Motor neuron (in vitro differentiated cells): ENCODE results near the gene TMEM169. TPM values are rescaled to one million over a fixed set of nuclear protein-coding genes. Genes with fewer than 3 reads are reported as not detected.

Experiments
- ATAC-seq, 8 experiments: fragments of 200-7000 bp; cut with Tn5 transposase; replicated peaks in 6 of 8; 2 replicates each; pipeline ENCODE4 v1.8.0; 2021; ENCODE audit warnings: mild to moderate bottlenecking in 8 of 8, moderate library complexity in 8 of 8
- H3K27ac ChIP-seq, 2 donors: fragments of 250-450 bp; sonication (Bioruptor Pico); 2 replicates each; pipeline ENCODE4 v1.9.0; 2021; ENCODE audit warnings: antibody characterized with exemption in 2 of 2, mild to moderate bottlenecking in 2 of 2, moderate library complexity in 1 of 2
- H3K4me1 ChIP-seq, 2 donors: fragments of 250-450 bp; sonication (Bioruptor Pico); replicated peaks in 1 of 2; 2 replicates each; pipeline ENCODE4 v1.6.1; 2021; ENCODE audit warnings: antibody characterized with exemption in 2 of 2, mild to moderate bottlenecking in 2 of 2, moderate library complexity in 1 of 2
- H3K4me3 ChIP-seq, 5 donors: fragments of 250-450 bp; sonication (Bioruptor Pico); 2 replicates each; pipeline ENCODE4 v1.9.0; 2021; ENCODE audit warnings: antibody characterized with exemption in 5 of 5, mild to moderate bottlenecking in 5 of 5, moderate library complexity in 4 of 5
- WGBS, 10 experiments: fragments of 450-650 bp; shearing (Covaris generic); methylation state at CpG; one replicate each; pipeline ENCODE4 v1.0.0; 2022; 5-methylcytosine and 5-hydroxymethylcytosine counted together
- in situ Hi-C, 9 experiments: fragments of 400-800 bp; cut with MboI; loops; one replicate each; pipeline ENCODE4 v1.15.0; 2021; ENCODE audit warnings: low sequenced_read_pairs in 9 of 9, low pct_unique_long_range_greater_than_20kb in 2 of 9; ENCODE audit not compliant: unreplicated experiment in 9 of 9
- total RNA-seq, 8 experiments: library from RNA; unstranded; fragments of 300-600 nt; gene quantifications; 2 replicates each; pipeline versions ENCODE4 v1.2.3 to v1.2.4, GENCODE V29; 2022

TMEM169 gene, protein sequence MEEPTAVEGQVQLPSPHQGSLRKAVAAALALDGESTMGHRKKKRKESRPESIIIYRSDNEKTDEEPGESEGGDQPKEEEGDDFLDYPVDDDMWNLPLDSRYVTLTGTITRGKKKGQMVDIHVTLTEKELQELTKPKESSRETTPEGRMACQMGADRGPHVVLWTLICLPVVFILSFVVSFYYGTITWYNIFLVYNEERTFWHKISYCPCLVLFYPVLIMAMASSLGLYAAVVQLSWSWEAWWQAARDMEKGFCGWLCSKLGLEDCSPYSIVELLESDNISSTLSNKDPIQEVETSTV
- 10 to 100 TPM in 5 of 8 experiments, under 1 TPM in 2, not detected in 1; 0.28 to 67.8 (median 25.6) TPM for total RNA-seq

DNA sequence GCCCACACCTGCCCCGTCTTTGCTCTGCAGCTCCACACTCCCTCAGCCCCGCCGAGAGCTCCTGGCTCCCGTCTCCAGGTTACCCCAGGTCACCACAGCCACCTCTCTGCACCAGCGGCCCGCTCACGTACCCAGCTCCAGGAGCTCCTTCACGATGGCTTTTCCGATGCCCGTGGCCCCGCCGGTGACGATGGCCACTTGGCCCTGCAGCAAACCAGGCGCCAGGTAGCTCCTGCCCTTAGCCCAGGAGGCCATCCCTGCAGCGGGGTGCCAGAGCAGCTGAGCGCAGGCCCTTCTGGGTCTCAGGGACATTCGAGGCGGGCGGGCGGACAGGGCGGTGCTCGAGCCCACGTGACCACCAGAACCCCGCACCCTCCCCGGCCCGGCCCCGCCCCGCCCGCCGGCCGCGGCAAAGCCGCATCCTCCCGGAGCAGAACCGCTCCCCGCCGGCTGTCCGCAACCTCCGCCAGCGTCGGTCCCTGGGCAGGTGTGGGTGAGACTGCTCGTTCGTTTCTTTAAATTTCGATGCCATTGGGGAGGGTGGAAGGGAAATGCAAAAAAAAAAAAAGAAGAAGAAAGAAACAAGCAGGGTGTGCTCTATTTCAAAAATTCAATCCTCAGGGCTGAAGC lies at the start of gene TMEM169, which contains the start of gene PECR:
TSS of gene TMEM169 (plus strand) at position 433 of the 630 bp plus-strand sequence. CDS start 14,045 bp downstream, outside the sequence.
TSS of gene PECR (minus strand) at position 323 of the 630 bp plus-strand sequence. CDS start at position 255, 68 bp downstream.
- peak within 1 kb of the TSS; percentile 57 to 83 (median 65) for H3K4me3 ChIP-seq
- peak within 1 kb of the TSS; percentile 88 to 91 for H3K27ac ChIP-seq
- peak; percentile 87 to 98 (median 91) for ATAC-seq
- WGBS, 10 experiments = 0 to 7% (median 0%) methylated on average over 1 to 10 of the region's 44 CpGs; no CpG with 5 or more reads in 3 of the 10 experiments
- peaks cover 18 to 19% of the 10 kb centered on the region in 2 donors for H3K4me1 ChIP-seq
- in situ Hi-C loops = no loop called here

DNA sequence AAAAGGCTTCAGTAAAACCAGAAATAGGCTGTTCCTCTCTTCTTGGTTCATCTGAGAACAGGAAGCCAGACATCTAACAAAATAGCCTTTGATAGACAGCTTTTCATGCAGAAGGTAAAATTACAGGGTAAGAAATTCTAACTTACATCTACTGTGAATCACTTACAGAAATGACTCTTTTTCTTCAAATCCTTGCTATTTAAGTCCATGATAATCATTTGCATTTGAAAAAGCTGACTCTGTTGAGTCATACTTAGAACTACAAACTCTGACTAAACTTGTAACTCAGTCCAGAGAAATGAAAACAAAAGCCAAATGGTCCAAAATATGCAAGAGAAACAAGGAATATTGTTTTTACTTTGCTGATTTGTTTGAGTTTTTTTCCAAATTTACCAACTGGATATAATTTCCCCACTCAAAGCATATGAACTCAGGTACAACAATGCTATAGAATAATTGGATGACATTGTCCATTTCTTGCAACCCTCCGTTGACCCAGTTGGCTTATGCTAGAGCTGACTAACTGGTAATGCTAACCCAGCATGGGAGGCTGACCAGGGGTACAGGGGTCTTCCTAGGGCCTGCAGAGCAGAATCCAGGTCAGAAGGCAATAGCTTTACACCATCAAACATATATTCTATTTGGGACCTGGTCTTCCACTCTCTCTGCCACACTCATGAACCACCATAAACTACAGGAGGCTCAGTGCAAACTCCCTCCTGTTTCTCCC lies 49.6 kb upstream of the TMEM169 start:
- peak in 3 of 8 experiments; percentile 25 to 88 (median 86) for ATAC-seq
- Histone ChIP-seq H3K4me3 (no peak overlapping the region), H3K27ac (no peak overlapping the region), H3K4me1 (peaks cover 4 to 9% of the 10 kb centered on the region in 2 donors)
- 80 to 100% (median 92%) methylated on average over 1 of the region's 1 CpG; no CpG with 5 or more reads in 5 of the 10 experiments for WGBS, 10 experiments
- in situ Hi-C loops = no loop called here

DNA sequence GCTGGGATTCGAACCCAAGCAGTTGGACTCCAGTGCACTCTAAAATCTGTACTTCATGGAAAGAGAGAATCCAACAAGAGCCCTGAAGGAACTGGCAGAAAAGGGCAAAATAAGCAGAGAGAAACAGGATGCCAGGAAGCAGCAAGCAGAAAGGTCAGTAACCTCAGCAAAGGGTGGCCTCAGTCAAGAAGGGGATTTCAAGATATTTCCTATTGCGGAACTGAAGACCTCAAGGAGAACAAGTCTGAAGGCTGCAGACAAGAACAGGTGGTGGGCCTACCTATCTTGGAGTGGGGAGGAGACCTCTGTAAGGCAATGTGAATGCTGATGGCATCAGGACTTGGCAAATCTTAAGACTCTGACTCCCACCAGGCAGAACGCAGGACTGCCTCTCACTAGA lies 48.3 kb upstream of the TMEM169 start:
- WGBS, 10 experiments = 82 to 100% (median 91%) methylated on average over 1 to 3 of the region's 3 CpGs; no CpG with 5 or more reads in 2 of the 10 experiments
- H3K4me3 ChIP-seq = no peak overlapping the region
- H3K27ac ChIP-seq = no peak overlapping the region
- in situ Hi-C loops = no loop called here
- peaks cover 4 to 9% of the 10 kb centered on the region in 2 donors for H3K4me1 ChIP-seq
- ATAC-seq = no peak

DNA sequence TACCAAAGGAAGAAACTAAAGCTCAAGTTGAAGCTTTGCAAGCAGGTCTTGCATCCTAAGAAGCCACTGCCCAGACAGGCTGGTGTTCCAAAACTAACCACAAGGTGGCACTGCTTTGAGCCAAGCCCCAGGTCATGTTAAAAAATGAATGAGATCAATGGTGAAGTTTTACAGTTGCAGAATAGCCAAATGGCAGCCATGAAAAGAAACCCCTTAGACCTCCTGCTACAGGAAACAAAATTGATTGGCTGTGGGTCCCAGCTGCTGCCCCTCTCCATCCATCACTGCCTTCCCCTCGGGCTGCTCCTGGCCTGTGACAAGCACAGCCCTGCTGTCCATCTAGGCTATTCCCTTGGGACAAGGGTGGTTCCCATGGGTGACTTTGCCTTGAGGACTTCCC lies 47.7 kb upstream of the TMEM169 start:
- Histone ChIP-seq H3K4me3 (no peak overlapping the region), H3K27ac (no peak overlapping the region), H3K4me1 (peaks cover 4 to 9% of the 10 kb centered on the region in 2 donors)
- WGBS, 10 experiments = 14 to 50% methylated on average over 1 of the region's 1 CpG; no CpG with 5 or more reads in 8 of the 10 experiments
- in situ Hi-C loops = no loop called here
- peak; percentile 27 to 81 (median 54) for ATAC-seq

DNA sequence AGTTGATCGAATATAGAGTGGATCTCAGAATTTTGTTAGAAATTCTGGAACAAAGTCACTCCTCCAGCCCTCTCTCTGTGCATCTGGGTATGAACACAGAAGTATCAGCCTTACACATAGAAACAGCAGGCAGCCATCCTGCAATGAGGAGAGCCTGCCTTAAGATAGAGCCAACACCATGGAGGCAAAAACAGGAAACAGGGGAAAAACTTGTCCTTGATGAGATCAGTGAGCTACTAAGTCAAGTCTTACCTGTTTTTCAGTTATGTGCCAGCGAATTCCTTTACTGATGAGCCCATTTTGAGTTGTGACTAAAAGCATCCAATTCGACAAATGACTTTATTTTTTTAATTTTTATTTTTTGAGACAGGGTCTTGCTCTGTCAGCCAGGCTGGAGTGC lies 41.8 kb upstream of the TMEM169 start:
- no peaks in the 10 kb centered on the region for H3K4me1 ChIP-seq
- H3K4me3 ChIP-seq = no peak overlapping the region
- in situ Hi-C loops = no loop called here
- no peak for ATAC-seq
- no peak overlapping the region for H3K27ac ChIP-seq
- 45 to 100% (median 86%) methylated on average over 1 to 3 of the region's 3 CpGs; no CpG with 5 or more reads in 2 of the 10 experiments for WGBS, 10 experiments

DNA sequence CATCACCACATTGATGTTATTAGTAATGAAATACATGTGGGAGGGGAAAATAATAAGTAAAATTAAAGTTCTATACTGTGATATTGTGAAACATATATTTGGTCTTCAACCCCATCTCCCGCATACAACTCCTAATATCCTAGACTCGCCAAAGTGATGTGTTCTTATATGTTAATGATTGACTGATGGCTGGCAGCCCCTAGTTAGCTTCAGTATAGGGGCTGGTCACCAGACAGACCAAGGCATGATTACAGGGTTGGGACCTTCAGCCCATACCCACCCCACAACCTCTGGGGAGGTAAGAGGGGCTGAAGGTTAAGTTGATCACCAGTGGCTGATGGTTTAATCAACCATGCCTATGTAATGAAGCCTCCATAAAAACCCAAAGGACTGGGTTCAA lies 40.3 kb upstream of the TMEM169 start:
- no peak overlapping the region for H3K27ac ChIP-seq
- ATAC-seq = no peak
- in situ Hi-C loops = no loop called here
- H3K4me1 ChIP-seq = no peaks in the 10 kb centered on the region
- 75 to 100% (median 87%) methylated on average over 1 to 2 of the region's 2 CpGs; no CpG with 5 or more reads in 4 of the 10 experiments for WGBS, 10 experiments
- H3K4me3 ChIP-seq = no peak overlapping the region

DNA sequence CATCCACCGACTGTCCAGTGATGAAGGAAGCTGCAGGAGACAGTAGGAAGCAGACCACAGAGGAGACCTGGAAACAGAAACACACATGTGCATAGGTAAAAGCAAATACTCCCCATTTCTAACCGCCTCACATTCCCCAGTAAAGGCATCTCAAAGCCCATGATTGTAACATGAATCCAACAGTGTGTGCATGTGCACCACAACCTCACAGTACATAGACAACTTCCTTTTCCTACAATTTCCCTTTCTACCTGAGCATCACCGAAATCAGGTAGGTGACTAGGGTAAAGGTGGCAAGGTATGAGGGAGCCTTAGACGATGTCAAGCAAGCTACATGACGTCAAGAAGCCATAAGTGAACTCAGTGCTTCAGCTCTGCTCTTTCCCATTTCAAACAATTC lies 37.8 kb upstream of the TMEM169 start:
- H3K4me1 ChIP-seq = no peaks in the 10 kb centered on the region
- 70 to 100% (median 88%) methylated on average over 1 to 4 of the region's 5 CpGs; no CpG with 5 or more reads in 3 of the 10 experiments for WGBS, 10 experiments
- no peak overlapping the region for H3K27ac ChIP-seq
- H3K4me3 ChIP-seq = no peak overlapping the region
- in situ Hi-C loops = no loop called here
- no peak for ATAC-seq

DNA sequence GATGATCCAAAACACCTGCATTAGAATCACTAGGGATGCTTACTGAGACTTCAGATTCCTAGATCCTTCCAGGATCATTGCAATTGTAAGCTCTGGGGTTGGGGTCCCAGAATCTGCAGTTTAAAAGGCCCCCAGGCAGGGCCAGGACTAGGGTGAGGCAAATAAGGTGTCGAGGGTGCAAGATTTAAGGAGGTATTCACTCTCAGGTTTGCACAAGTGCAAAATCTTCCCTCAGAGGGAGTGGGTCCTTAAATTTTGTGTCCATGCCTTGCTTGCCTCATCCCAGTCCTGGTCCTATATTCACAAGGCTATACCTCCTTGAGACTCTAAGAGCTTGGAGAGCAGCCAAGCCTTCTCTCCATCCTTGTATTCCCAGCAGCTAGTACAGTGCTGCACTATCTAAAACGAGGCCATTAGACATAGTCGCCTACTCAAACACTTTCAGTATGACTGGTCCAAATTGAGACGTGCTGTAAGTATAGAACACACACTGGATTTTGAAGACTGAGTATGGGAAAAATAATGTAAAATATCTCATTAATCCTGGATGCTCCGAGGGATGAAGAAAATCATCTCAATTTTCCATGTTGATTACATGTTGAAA lies 36.7 kb upstream of the TMEM169 start:
- no peak for ATAC-seq
- no peak overlapping the region for H3K4me3 ChIP-seq
- 75 to 100% (median 88%) methylated on average over 1 to 4 of the region's 5 CpGs; no CpG with 5 or more reads in 2 of the 10 experiments for WGBS, 10 experiments
- in situ Hi-C loops = no loop called here
- no peaks in the 10 kb centered on the region for H3K4me1 ChIP-seq
- no peak overlapping the region for H3K27ac ChIP-seq

DNA sequence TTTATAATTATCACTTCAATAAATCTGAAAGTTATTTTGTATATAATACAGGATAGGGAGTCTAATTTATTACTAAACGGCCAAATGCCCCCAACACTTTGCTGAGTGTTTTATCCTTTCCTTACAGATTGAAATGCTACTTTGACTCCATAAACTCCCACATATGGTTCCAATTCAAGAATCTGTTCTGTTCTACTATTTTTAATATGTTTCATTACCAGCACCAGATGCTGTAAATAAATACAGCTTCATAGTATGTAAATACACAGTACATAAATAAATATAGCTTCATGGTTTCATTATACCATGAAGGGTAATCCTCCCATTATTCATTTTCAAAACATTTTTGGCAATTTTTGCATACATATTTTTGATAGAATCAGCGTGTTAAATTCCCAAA lies 34.3 kb upstream of the TMEM169 start:
- in situ Hi-C loops = no loop called here
- no peak overlapping the region for H3K27ac ChIP-seq
- ATAC-seq = peak in 1 of 8 experiments; percentile 72
- 7 to 100% (median 84%) methylated on average over 1 to 2 of the region's 2 CpGs for WGBS, 10 experiments
- H3K4me3 ChIP-seq = no peak overlapping the region
- no peaks in the 10 kb centered on the region for H3K4me1 ChIP-seq

DNA sequence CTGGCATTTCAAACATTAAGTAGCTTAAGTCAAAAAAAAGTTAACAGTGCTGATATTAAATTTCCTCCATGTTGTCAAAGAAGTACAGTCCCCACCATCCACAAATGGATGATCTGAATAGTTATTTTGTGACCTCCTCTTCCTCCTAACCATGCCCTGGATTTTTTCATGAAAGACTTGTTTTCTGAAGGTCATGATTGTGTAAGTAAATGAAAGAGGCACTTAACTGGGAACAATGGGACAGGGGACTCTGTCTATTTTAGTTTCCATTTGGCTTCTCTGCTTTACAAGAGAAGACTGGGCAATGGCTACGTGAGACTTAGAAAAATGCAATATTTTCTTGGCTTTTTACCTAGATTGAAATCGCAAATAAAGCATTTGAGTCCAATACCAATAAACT lies 32.3 kb upstream of the TMEM169 start:
- Histone ChIP-seq H3K4me3 (no peak overlapping the region), H3K4me1 (no peaks in the 10 kb centered on the region), H3K27ac (no peak overlapping the region)
- no peak for ATAC-seq
- in situ Hi-C loops = no loop called here
- 42 to 100% (median 93%) methylated on average over 1 to 2 of the region's 2 CpGs for WGBS, 10 experiments

DNA sequence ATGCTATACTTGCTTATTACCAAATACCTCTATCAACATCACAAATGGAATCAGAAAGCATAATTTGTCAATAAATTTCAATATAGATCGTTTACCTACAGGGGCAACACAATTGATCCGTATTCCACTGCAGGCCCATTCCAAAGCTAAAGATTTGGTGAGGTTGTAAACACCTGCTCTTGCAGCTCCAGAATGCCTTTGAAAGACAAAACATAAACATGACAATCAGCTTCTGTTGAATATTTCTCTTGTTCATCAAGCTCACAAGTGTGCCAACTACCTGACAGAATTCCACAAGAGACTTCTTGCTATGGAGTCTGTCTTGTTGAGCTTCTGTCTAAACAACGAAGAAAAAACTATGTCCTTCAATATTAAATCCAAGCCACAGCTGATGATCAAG lies 30.4 kb upstream of the TMEM169 start:
- ATAC-seq = no peak
- 60 to 100% (median 79%) methylated on average over 1 to 3 of the region's 3 CpGs; no CpG with 5 or more reads in 1 of the 10 experiments for WGBS, 10 experiments
- H3K4me3 ChIP-seq = no peak overlapping the region
- no peaks in the 10 kb centered on the region for H3K4me1 ChIP-seq
- in situ Hi-C loops = no loop called here
- H3K27ac ChIP-seq = no peak overlapping the region

DNA sequence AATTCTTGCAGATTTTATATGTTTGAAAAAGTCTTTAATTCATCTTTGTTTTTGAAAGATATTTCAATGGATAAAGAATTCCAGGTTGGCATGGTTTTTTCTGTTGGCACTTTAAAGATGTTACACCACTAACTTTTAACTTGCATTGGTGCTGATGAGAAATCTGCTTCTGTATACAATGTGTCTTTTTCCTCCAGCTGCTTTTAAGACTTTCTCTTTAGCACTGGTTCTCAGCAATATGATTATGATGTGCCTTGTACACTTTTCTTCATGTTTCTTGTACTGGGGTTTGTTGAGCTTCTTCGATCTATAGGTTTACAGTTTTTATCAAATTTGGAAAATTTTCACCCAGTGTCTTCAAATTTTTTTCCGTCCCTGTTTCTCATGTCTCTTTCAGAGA lies 29.3 kb upstream of the TMEM169 start:
- H3K27ac ChIP-seq = no peak overlapping the region
- H3K4me3 ChIP-seq = no peak overlapping the region
- no peak for ATAC-seq
- no peaks in the 10 kb centered on the region for H3K4me1 ChIP-seq
- in situ Hi-C loops = no loop called here
- 82 to 100% (median 95%) methylated on average over 2 of the region's 2 CpGs; no CpG with 5 or more reads in 1 of the 10 experiments for WGBS, 10 experiments
